HG03354 (cell line): Measurements from ENCODE around the gene SLC4A3.

Source experiments
- ATAC-seq: cut with Tn5 transposase; IDR thresholded peaks from one replicate; pipeline ENCODE4 v1.9.1; 2021; ENCODE audit warnings: mild to moderate bottlenecking; ENCODE audit not compliant: unreplicated experiment, poor library complexity, severe bottlenecking

SLC4A3 gene

GRCh38 chr2:219630770-219631405 is 3.5 kb downstream of the SLC4A3 start:
- no peak for ATAC-seq

- ATAC-seq = no peak
These were observed 4.0 kb downstream of the SLC4A3 start for GRCh38 chr2:219631406-219631891.

GRCh38 chr2:219631904-219632759 is 4.7 kb downstream of the SLC4A3 start:
- ATAC-seq = no peak

- no peak for ATAC-seq
These were observed 5.3 kb downstream of the SLC4A3 start for GRCh38 chr2:219632760-219633105.

GRCh38 chr2:219633276-219634065 is 6.0 kb downstream of the SLC4A3 start:
- ATAC-seq = no peak

- no peak for ATAC-seq
These were observed 6.9 kb downstream of the SLC4A3 start for GRCh38 chr2:219634171-219634940.

- no peak for ATAC-seq
These were observed 7.7 kb downstream of the SLC4A3 start for GRCh38 chr2:219634951-219635751.

GRCh38 chr2:219636144-219636915 is 8.9 kb downstream of the SLC4A3 start:
- ATAC-seq = no peak

- no peak for ATAC-seq
These were observed 9.8 kb downstream of the SLC4A3 start for GRCh38 chr2:219636941-219637841.

- ATAC-seq = no peak
These were observed 10.4 kb downstream of the SLC4A3 start for GRCh38 chr2:219637842-219638185.

GRCh38 chr2:219638217-219638947 is 11.0 kb downstream of the SLC4A3 start:
- no peak for ATAC-seq

GRCh38 chr2:219638948-219639755 is 11.7 kb downstream of the SLC4A3 start:
- no peak for ATAC-seq

- ATAC-seq = no peak
These were observed 14.1 kb downstream of the SLC4A3 start for GRCh38 chr2:219641390-219642068.

GRCh38 chr2:219642069-219642454 is 14.6 kb downstream of the SLC4A3 start:
- no peak for ATAC-seq

GRCh38 chr2:219642465-219643083 is 15.1 kb downstream of the SLC4A3 start:
- ATAC-seq = peak; percentile 99
